Tibial nerve (tissue), 4 donors: ENCODE data around the gene ZNF580. TPM values are rescaled to one million over a fixed set of nuclear protein-coding genes. Genes with fewer than 3 reads are reported as not detected.

Experiments
- DNase-seq, 2 donors: peaks; one replicate each; pipeline ENCODE4 v3.0.0-alpha.2; 2019; ENCODE audit warnings: low spot score in 2 of 2
- H3K27ac ChIP-seq, 4 donors: fragments of 200-600 bp; sonication (generic) in 3 of 4; one replicate each; pipeline ENCODE4 v1.5.1; 2017 to 2019; ENCODE audit warnings: mild to moderate bottlenecking in 1 of 4
- H3K27me3 ChIP-seq, 2 donors: fragments of 200-600 bp; sonication (generic) in 1 of 2; one replicate each; pipeline versions ENCODE4 v1.5.1 to v1.6.0; 2017 to 2019
- H3K36me3 ChIP-seq, 3 donors: fragments of 200-600 bp; sonication (generic); one replicate each; pipeline ENCODE4 v1.5.1; 2018 to 2019
- H3K4me1 ChIP-seq, 4 donors: fragments of 200-600 bp; sonication (generic) in 3 of 4; one replicate each; pipeline ENCODE4 v1.5.1; 2017 to 2019
- H3K4me3 ChIP-seq, 4 donors: fragments of 200-600 bp; sonication (generic) in 3 of 4; one replicate each; pipeline ENCODE4 v1.5.1; 2017 to 2019; ENCODE audit warnings: mild to moderate bottlenecking in 1 of 4, moderate library complexity in 1 of 4
- H3K9me3 ChIP-seq, 4 donors: fragments of 200-600 bp; sonication (generic) in 3 of 4; one replicate each; pipeline ENCODE4 v1.5.1; 2017 to 2019
- CTCF ChIP-seq, 5 experiments: fragments of 200-600 bp in 3 of 5; fragments of 450-650 bp in 2 of 5; sonication (generic) in 3 of 5; IDR thresholded peaks; one replicate each; pipeline ENCODE4 v1.5.1; 2016 to 2019; ENCODE audit warnings: antibody characterized with exemption in 5 of 5, mild to moderate bottlenecking in 3 of 5, moderate library complexity in 2 of 5
- EP300 ChIP-seq, 2 donors: sonication (generic); formaldehyde crosslinking; IDR thresholded peaks; one replicate each; pipeline ENCODE4 v1.6.1; 2017; ENCODE audit warnings: antibody characterized with exemption in 2 of 2, mild to moderate bottlenecking in 1 of 2
- POLR2A ChIP-seq, 2 donors: fragments of 450-650 bp; IDR thresholded peaks; one replicate each; pipeline ENCODE4 v1.6.1; 2017; ENCODE audit warnings: antibody characterized with exemption in 2 of 2, mild to moderate bottlenecking in 2 of 2, moderate library complexity in 2 of 2
- WGBS, 2 donors: methylation state at CpG; one replicate each; pipeline ENCODE4 v1.1.5; 2018; 5-methylcytosine and 5-hydroxymethylcytosine counted together
- total RNA-seq, 4 donors: library from RNA; depleted of rRNA; stranded (reverse); fragments of >200 nt; gene quantifications; one replicate each; pipeline ENCODE4 v1.1.0, GENCODE V29; 2016

Gene ZNF580
- total RNA-seq, 4 donors from 2014 or later = 24.1 to 67.5 (median 35.0) TPM

- peaks cover 0 to 100% (median 39%) of the 10 kb centered on the region in 3 donors for H3K36me3 ChIP-seq
Observed at GRCh38 chr19:55692681-55693081, 51.9 kb downstream of the ZNF580 start.

More at GRCh38 chr19:55692681-55693081, 51.9 kb downstream of the ZNF580 start:
- no peak overlapping the region for H3K27ac ChIP-seq
- no peak for TF ChIP-seq EP300 (IDR thresholded peaks at IDR 0.05)
- no peak for TF ChIP-seq POLR2A (IDR thresholded peaks at IDR 0.05)
- TF ChIP-seq CTCF (IDR thresholded peaks at IDR 0.05) = no peak
- no peak for DNase-seq
- 87 to 91% methylated on average over 18 to 19 of the region's 19 CpGs for WGBS, 2 donors
- H3K9me3 ChIP-seq = no peaks in the 10 kb centered on the region
- H3K4me1 ChIP-seq = peaks cover 0 to 10% (median 0%) of the 10 kb centered on the region in 4 donors
- no peak overlapping the region for H3K4me3 ChIP-seq
- H3K27me3 ChIP-seq = no peaks in the 10 kb centered on the region

Other genes starting within 250 kb of the ZNF580 start
- gene UBE2S, start 233.2 kb upstream of the ZNF580 start, total RNA-seq = 10 to 100 TPM in 2 of 4 donors, 1 to 10 TPM in 2; 8.0 to 16.2 (median 9.9) TPM
- 1 to 10 TPM in 3 of 4 donors, under 1 TPM in 1; 0.42 to 4.1 (median 2.0) TPM for gene SHISA7, start 197.7 kb upstream of the ZNF580 start, total RNA-seq
- gene ISOC2, start 179.4 kb upstream of the ZNF580 start, total RNA-seq = 10 to 100 TPM; 38.0 to 80.4 (median 65.9) TPM
- not detected for gene C19orf85, start 176.3 kb upstream of the ZNF580 start, total RNA-seq
- gene ZNF628, start 164.4 kb upstream of the ZNF580 start, total RNA-seq = 10 to 100 TPM in 1 of 4 donors, 1 to 10 TPM in 3; 3.5 to 16.8 (median 4.0) TPM
- 1 to 10 TPM; 3.1 to 8.0 (median 4.3) TPM for gene NAT14, start 155.8 kb upstream of the ZNF580 start, total RNA-seq
- 10 to 100 TPM in 1 of 4 donors, 1 to 10 TPM in 3; 3.9 to 14.5 (median 7.2) TPM for gene SSC5D, start 152.6 kb upstream of the ZNF580 start, total RNA-seq
- gene SBK2, start 103.9 kb upstream of the ZNF580 start, total RNA-seq = not detected
- gene SBK3, start 95.5 kb upstream of the ZNF580 start, total RNA-seq = under 1 TPM in 1 of 4 donors, not detected in 3; 0.59 TPM
- 1 to 10 TPM; 2.0 to 5.3 (median 4.2) TPM for gene ZNF579, start 60.2 kb upstream of the ZNF580 start, total RNA-seq
- gene FIZ1, start 41.5 kb upstream of the ZNF580 start, total RNA-seq = 10 to 100 TPM in 1 of 4 donors, 1 to 10 TPM in 3; 4.8 to 11.7 (median 7.9) TPM
- 10 to 100 TPM; 23.1 to 35.0 (median 27.0) TPM for gene ZNF524, start 40.7 kb upstream of the ZNF580 start, total RNA-seq
- gene ZNF865, start 35.4 kb upstream of the ZNF580 start, total RNA-seq = 10 to 100 TPM in 3 of 4 donors, 1 to 10 TPM in 1; 8.8 to 15.0 (median 12.7) TPM
- gene ZNF784, start 16.4 kb upstream of the ZNF580 start, total RNA-seq = 1 to 10 TPM; 1.5 to 6.9 (median 1.9) TPM
- 10 to 100 TPM in 2 of 4 donors, 1 to 10 TPM in 2; 5.7 to 19.4 (median 8.8) TPM for gene ZNF581, start 2.6 kb downstream of the ZNF580 start, total RNA-seq
- gene CCDC106, start 7.2 kb downstream of the ZNF580 start, total RNA-seq = 10 to 100 TPM; 14.5 to 39.6 (median 16.1) TPM
- 100 to 1,000 TPM; 115 to 242 (median 141) TPM for gene U2AF2, start 14.0 kb downstream of the ZNF580 start, total RNA-seq
- gene EPN1, start 34.2 kb downstream of the ZNF580 start, total RNA-seq = 100 to 1,000 TPM in 3 of 4 donors, 10 to 100 TPM in 1; 92.0 to 164 (median 118) TPM
- gene NLRP9, start 97.4 kb downstream of the ZNF580 start, total RNA-seq = not detected
- gene RFPL4A, start 118.1 kb downstream of the ZNF580 start, total RNA-seq = 1 to 10 TPM in 1 of 4 donors, not detected in 3; 1.2 TPM
- not detected for gene RFPL4AL1, start 128.1 kb downstream of the ZNF580 start, total RNA-seq
- not detected for gene NLRP11, start 191.0 kb downstream of the ZNF580 start, total RNA-seq
- not detected for gene NLRP4, start 195.5 kb downstream of the ZNF580 start, total RNA-seq